Osteoblast (primary cell): ENCODE measurements around the gene COLEC11. TPM values are rescaled to one million over a fixed set of nuclear protein-coding genes. Genes with fewer than 3 reads are reported as not detected.

Experiments used
- DNase-seq: peaks from one replicate; pipeline ENCODE4 v3.0.0; 2011; ENCODE audit warnings: low spot score, mixed read lengths; ENCODE audit not compliant: insufficient read length; ENCODE audit errors: missing footprints
- H2AFZ ChIP-seq: 2 replicates; pipeline ENCODE4 v1.6.0; 2011; ENCODE audit warnings: mild to moderate bottlenecking, low read length
- H3K27ac ChIP-seq: 2 replicates; pipeline ENCODE4 v1.5.1; 2011; ENCODE audit warnings: mild to moderate bottlenecking, low read depth, low read length, moderate library complexity
- H3K27me3 ChIP-seq: 2 replicates; pipeline ENCODE4 v1.6.0; 2012; ENCODE audit warnings: mild to moderate bottlenecking, control low read depth, inconsistent platforms, low read length, moderate library complexity; ENCODE audit not compliant: insufficient read depth
- H3K36me3 ChIP-seq: 2 replicates; pipeline ENCODE4 v1.5.1; 2011; ENCODE audit warnings: mild to moderate bottlenecking, low read length, control low read depth, moderate library complexity; ENCODE audit not compliant: insufficient read depth
- H3K4me1 ChIP-seq: 2 replicates; pipeline ENCODE4 v1.5.1; 2011; ENCODE audit warnings: mild to moderate bottlenecking, low read length, control low read depth, moderate library complexity; ENCODE audit not compliant: insufficient read depth
- H3K4me2 ChIP-seq: 2 replicates; pipeline ENCODE4 v1.6.0; 2011; ENCODE audit warnings: mild to moderate bottlenecking, low read length; ENCODE audit not compliant: insufficient read depth
- H3K4me3 ChIP-seq: fragments of 200-600 bp; sonication (generic); 3 replicates; pipeline ENCODE4 v1.5.1; 2012; ENCODE audit warnings: mild to moderate bottlenecking, low read length, inconsistent platforms; ENCODE audit not compliant: insufficient read depth
- H3K79me2 ChIP-seq: 2 replicates; pipeline ENCODE4 v1.6.0; 2012; ENCODE audit warnings: mild to moderate bottlenecking, low read length, control low read depth, inconsistent platforms; ENCODE audit not compliant: insufficient read depth
- H3K9me3 ChIP-seq: 2 replicates; pipeline ENCODE4 v1.5.1; 2011; ENCODE audit warnings: low read depth, low read length, control low read depth
- H4K20me1 ChIP-seq: 2 replicates; pipeline ENCODE4 v1.6.0; 2012; ENCODE audit warnings: mild to moderate bottlenecking, low read length, control low read depth; ENCODE audit not compliant: insufficient read depth
- total RNA-seq: library from RNA; depleted of rRNA; stranded (reverse); fragments of >200 nt; gene quantifications from 2 replicates; pipeline ENCODE4 v1.2.3, GENCODE V29; 2012
- TF ChIP-seq, protein P1 (sequence below): IDR thresholded peaks from 2 replicates; pipeline ENCODE4 v1.5.1; 2011; ENCODE audit warnings: mild to moderate bottlenecking, low read depth, low read length, moderate library complexity; ENCODE audit errors: extremely low read depth

Gene COLEC11
- total RNA-seq, 1 donor = 0.36 TPM

DNA sequence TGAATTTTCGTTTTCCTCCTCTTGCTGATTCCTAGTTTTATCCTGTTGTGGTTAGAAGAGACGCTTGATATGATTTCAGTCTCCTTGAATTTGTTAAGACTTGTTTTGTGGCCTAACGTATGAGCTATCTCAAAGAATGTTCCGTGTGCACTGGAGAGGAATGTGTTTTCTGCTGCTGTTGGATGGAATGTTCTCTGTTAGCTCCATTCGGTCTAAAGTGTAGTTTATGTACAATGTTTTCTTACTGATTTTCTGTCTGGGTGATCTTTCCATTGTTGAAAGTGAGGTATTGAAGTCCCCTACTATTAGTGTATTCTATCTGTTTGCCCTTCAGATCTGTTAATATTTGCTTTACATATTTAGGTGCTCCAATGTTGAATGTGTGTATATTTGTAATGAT lies 25.9 kb downstream of the COLEC11 start:
- no peak for DNase-seq
- H3K79me2 ChIP-seq = no peaks in the 10 kb centered on the region
- H3K4me1 ChIP-seq = no peaks in the 10 kb centered on the region
- no peaks in the 10 kb centered on the region for H3K36me3 ChIP-seq
- H3K27ac ChIP-seq = no peak overlapping the region
- H2AFZ ChIP-seq = no peak overlapping the region
- H3K4me3 ChIP-seq = no peak overlapping the region
- TF ChIP-seq, protein P1, sequence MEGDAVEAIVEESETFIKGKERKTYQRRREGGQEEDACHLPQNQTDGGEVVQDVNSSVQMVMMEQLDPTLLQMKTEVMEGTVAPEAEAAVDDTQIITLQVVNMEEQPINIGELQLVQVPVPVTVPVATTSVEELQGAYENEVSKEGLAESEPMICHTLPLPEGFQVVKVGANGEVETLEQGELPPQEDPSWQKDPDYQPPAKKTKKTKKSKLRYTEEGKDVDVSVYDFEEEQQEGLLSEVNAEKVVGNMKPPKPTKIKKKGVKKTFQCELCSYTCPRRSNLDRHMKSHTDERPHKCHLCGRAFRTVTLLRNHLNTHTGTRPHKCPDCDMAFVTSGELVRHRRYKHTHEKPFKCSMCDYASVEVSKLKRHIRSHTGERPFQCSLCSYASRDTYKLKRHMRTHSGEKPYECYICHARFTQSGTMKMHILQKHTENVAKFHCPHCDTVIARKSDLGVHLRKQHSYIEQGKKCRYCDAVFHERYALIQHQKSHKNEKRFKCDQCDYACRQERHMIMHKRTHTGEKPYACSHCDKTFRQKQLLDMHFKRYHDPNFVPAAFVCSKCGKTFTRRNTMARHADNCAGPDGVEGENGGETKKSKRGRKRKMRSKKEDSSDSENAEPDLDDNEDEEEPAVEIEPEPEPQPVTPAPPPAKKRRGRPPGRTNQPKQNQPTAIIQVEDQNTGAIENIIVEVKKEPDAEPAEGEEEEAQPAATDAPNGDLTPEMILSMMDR = no peak
- no peaks in the 10 kb centered on the region for H4K20me1 ChIP-seq
- H3K4me2 ChIP-seq = no peak overlapping the region
- H3K9me3 ChIP-seq = no peaks in the 10 kb centered on the region
- no peaks in the 10 kb centered on the region for H3K27me3 ChIP-seq

DNA sequence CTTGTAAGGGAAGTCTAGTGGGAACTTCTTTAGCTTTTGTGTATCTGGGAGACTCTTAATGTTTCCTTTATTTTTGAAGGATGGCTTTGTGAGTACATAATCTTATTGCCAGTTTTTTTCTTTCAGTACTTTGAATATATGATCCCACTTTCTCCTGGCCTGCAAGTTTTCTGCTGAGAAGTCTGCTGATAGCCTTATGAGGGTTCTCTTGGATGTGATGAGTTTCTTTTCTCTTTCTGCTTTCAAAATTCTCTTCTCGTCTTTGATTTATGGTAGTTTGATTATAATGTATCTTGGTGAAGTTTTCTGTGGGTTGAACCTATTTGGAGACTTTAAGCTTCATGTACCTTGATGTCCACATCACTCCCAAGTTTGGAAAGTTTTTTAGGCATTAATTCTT lies 28.1 kb downstream of the COLEC11 start:
- no peak overlapping the region for H2AFZ ChIP-seq
- TF ChIP-seq, protein P1 = no peak

DNA sequence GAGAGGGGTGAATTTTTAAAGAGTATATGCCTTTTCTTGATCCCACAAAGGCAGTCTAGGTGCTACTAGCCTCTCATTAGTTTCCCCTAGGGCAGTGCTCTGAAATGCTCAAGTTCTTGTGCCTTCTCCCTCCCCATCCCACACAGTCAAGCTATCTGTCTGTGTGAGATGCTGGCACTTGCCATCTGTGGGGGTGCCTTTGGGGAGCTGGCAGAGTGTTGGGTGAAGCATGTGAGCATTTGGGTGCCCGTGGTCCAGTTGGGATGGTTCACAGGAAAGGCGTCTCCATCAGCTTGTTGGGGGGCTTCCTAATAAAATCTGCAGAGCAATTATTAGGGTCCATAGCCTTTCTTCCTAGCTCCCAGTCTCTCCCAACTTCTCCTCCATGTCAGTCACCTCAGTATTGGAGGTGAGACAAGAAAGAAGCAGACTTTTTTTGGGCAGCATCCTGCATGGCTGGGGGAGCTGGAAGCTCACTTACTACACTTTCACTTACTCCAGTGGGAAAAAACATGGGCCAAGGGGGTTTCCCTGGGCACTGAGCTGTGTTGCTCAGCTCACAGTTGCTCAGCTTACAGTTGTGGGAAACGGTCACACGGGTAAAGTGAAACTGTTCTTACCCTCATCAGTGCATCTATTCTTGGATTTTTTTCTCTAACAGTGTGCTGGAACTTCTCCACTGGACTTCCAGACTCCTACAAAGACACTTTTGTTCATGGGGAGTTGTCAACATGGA lies 29.3 kb downstream of the COLEC11 start:
- no peaks in the 10 kb centered on the region for H3K79me2 ChIP-seq

More for the DNA sequence above, 28.1 kb downstream of the COLEC11 start:
- DNase-seq = no peak
- no peaks in the 10 kb centered on the region for H3K4me1 ChIP-seq
- H3K36me3 ChIP-seq = no peaks in the 10 kb centered on the region
- no peaks in the 10 kb centered on the region for H3K79me2 ChIP-seq
- H3K4me2 ChIP-seq = no peak overlapping the region
- no peaks in the 10 kb centered on the region for H3K9me3 ChIP-seq
- no peak overlapping the region for H3K4me3 ChIP-seq
- no peaks in the 10 kb centered on the region for H4K20me1 ChIP-seq
- H3K27ac ChIP-seq = no peak overlapping the region
- H3K27me3 ChIP-seq = no peaks in the 10 kb centered on the region

DNA sequence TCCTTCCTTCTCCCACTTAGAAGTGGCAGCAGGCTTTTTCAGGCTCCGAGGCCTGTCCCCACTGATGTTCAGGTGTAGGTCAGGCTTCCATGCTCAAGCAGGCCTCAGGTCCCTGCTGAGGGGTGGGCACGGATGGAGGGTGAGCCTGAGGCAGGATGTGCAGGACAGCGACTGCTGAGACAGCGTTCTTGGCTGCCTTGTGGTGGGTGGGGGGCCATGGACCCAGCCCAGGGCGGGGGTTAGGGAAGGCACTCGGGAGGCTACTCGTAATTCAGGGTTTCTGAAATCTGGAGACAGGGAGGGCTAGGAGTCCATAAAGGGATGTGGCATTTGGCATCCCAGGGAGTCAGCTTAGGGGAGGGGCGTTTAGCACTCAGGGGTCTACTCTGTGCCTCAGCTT lies 30.3 kb downstream of the COLEC11 start:
- TF ChIP-seq, protein P1 = no peak
- DNase-seq = peak; percentile 53
- Histone ChIP-seq H4K20me1 (no peaks in the 10 kb centered on the region), H3K36me3 (no peaks in the 10 kb centered on the region), H3K4me2 (no peak overlapping the region), H3K27me3 (no peaks in the 10 kb centered on the region), H3K4me3 (no peak overlapping the region), H3K4me1 (no peaks in the 10 kb centered on the region), H3K79me2 (no peaks in the 10 kb centered on the region), H3K27ac (no peak overlapping the region), H2AFZ (no peak overlapping the region), H3K9me3 (no peaks in the 10 kb centered on the region)

More for the DNA sequence above, 29.3 kb downstream of the COLEC11 start:
- H4K20me1 ChIP-seq = no peaks in the 10 kb centered on the region
- no peaks in the 10 kb centered on the region for H3K9me3 ChIP-seq
- no peak overlapping the region for H3K4me2 ChIP-seq
- no peaks in the 10 kb centered on the region for H3K36me3 ChIP-seq
- no peaks in the 10 kb centered on the region for H3K27me3 ChIP-seq
- no peak overlapping the region for H3K4me3 ChIP-seq
- H2AFZ ChIP-seq = no peak overlapping the region
- TF ChIP-seq, protein P1 = no peak
- no peaks in the 10 kb centered on the region for H3K4me1 ChIP-seq
- peak; percentile 39 for DNase-seq
- no peak overlapping the region for H3K27ac ChIP-seq
